Thoracic aorta (tissue), 2 donors: Measurements from ENCODE around the gene EPHA6. TPM values are rescaled to one million over a fixed set of nuclear protein-coding genes. Genes with fewer than 3 reads are reported as not detected.
A peak's percentile ranks its signal among the peaks of the same experiment; 100 is the strongest.

ENCODE experiments used
- ATAC-seq: fragments of 150-250 bp; one replicate; pipeline ENCODE4 v1.8.0; 2017; ENCODE audit warnings: low read depth; ENCODE audit not compliant: insufficient number of reproducible peaks, low FRiP score
- DNase-seq: peaks from one replicate; pipeline ENCODE4 v3.0.0-alpha.2; 2020; ENCODE audit warnings: low spot score
- H3K27ac ChIP-seq, 2 donors: fragments of 200-600 bp; sonication (generic); 1 replicate in 1 of 2; 2 replicates in 1 of 2; pipeline ENCODE4 v1.5.1; 2016; ENCODE audit warnings: mild to moderate bottlenecking in 2 of 2, moderate library complexity in 2 of 2
- H3K27me3 ChIP-seq: fragments of 200-600 bp; sonication (generic); replicated peaks from 2 replicates; pipeline ENCODE4 v1.6.0; 2016; ENCODE audit warnings: mild to moderate bottlenecking; ENCODE audit not compliant: insufficient read depth
- H3K36me3 ChIP-seq: fragments of 200-600 bp; sonication (generic); one replicate; pipeline ENCODE4 v1.5.1; 2016
- H3K4me1 ChIP-seq, 2 donors: fragments of 200-600 bp; sonication (generic); 1 replicate in 1 of 2; 2 replicates in 1 of 2; pipeline versions ENCODE4 v1.5.1 to v1.6.0; 2016; ENCODE audit warnings: low read depth in 2 of 2, mild to moderate bottlenecking in 1 of 2; ENCODE audit not compliant: control insufficient read depth in 1 of 2
- H3K4me3 ChIP-seq: fragments of 200-600 bp; sonication (generic); 2 replicates; pipeline ENCODE4 v1.5.1; 2016; ENCODE audit warnings: mild to moderate bottlenecking
- H3K9me3 ChIP-seq: fragments of 200-600 bp; sonication (generic); 2 replicates; pipeline ENCODE4 v1.5.1; 2016
- CTCF ChIP-seq: fragments of 200-600 bp; sonication (generic); IDR thresholded peaks from one replicate; pipeline ENCODE4 v1.5.1; 2019; ENCODE audit warnings: antibody characterized with exemption
- total RNA-seq, 2 donors: library from RNA; depleted of rRNA; stranded (reverse); fragments of >200 nt; gene quantifications; one replicate each; pipeline versions ENCODE4 v1.1.0 to v1.2.3, GENCODE V29; 2016

The EPHA6 gene
- total RNA-seq, 2 donors from 2014 or later, result 0.71 to 3.2 TPM

DNA sequence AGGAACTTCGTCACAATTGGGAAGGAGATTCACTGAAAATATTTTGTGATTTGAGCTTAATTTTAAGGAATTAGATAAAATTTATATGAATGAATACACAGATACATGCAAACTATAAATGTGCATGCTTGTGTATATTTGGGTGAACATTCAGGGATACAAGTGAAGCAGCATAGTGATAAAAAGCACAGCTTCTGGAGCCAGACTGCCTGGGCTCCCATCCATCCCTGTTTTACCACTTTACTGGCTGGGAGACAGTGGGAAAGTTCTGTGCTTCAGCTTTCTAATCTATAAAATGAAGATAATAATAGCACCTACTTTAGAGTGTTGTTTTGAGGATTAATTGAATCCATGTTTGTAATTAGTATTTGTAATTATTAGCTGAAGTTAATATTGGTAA, 8.1 kb upstream of the EPHA6 start:
- no peak for ATAC-seq
- DNase-seq, result no peak
- no peak overlapping the region for H3K27ac ChIP-seq
- no peaks in the 10 kb centered on the region for H3K4me1 ChIP-seq
- H3K36me3 ChIP-seq, result no peaks in the 10 kb centered on the region
- no peaks in the 10 kb centered on the region for H3K27me3 ChIP-seq
- H3K4me3 ChIP-seq, result no peak overlapping the region
- TF ChIP-seq CTCF, result no peak
- H3K9me3 ChIP-seq, result no peaks in the 10 kb centered on the region

- DNase-seq (no peak), ATAC-seq (peak; percentile 37)
- Histone ChIP-seq H3K4me1 (peaks cover 0 to 18% of the 10 kb centered on the region in 2 donors), H3K27ac (peak overlapping the region; percentile 43 to 50), H3K36me3 (no peaks in the 10 kb centered on the region), H3K4me3 (peak overlapping the region; percentile 86), H3K9me3 (no peaks in the 10 kb centered on the region), H3K27me3 (no peaks in the 10 kb centered on the region)
- peak; percentile 37 for TF ChIP-seq CTCF
Observed at GRCh38 chr3:96813134-96813819, 1.1 kb upstream of the EPHA6 start.

DNA sequence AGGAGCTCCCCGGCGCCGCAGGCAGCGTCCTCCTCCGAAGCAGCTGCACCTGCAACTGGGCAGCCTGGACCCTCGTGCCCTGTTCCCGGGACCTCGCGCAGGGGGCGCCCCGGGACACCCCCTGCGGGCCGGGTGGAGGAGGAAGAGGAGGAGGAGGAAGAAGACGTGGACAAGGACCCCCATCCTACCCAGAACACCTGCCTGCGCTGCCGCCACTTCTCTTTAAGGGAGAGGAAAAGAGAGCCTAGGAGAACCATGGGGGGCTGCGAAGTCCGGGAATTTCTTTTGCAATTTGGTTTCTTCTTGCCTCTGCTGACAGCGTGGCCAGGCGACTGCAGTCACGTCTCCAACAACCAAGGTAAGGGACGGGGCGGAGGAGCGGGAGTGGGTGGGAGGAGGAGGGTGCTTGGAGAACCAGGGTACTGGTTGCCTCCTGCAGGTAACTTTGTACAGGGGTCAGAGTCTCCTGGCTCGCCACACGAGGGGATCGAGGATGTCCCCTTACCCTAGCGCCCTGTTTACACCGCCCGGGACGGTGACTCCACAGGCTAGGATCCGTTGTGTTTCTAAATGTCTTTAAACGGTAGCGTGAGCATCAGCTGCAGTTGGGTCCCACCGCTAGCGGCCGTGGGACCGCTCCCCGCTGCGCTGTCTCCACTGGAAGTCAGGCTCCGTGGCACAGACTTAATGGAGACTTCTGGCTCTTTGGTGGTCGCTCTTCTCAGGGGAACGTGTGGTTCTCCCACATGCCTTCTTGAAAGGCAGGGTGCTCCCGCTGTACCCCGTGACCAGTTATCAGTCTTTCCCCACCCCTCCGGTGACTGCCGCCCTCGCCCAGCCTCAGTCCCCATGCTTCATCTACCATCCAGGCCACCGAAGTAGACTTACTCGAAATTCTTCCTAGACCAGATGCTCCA, 515 bp downstream of the EPHA6 start:
- no peak for TF ChIP-seq CTCF
- no peak for DNase-seq
- H3K36me3 ChIP-seq, result no peaks in the 10 kb centered on the region
- peaks cover 0 to 18% of the 10 kb centered on the region in 2 donors for H3K4me1 ChIP-seq
- no peak overlapping the region for H3K27ac ChIP-seq
- H3K4me3 ChIP-seq, result peak overlapping the region; percentile 86
- ATAC-seq, result no peak
- no peaks in the 10 kb centered on the region for H3K9me3 ChIP-seq
- H3K27me3 ChIP-seq, result no peaks in the 10 kb centered on the region

DNA sequence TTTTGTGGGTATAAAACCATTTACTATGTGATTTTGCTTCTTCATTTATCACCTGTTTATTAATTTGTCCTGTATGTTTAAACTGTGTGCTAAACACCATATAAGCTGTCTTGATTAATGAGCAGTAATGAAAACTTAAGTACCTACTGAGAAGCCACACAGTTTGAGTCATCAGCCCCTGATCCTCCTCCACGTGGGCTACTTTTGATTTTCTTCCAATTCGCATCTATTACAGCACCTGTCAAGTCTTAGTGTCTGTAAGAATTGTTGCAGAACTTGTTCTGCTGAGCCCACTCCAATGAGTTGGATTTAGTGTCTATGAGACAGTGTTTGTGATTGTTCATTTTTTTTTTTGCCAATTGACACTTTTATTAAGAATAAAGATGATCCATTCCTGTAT, 16.8 kb downstream of the EPHA6 start:
- no peaks in the 10 kb centered on the region for H3K4me1 ChIP-seq
- ATAC-seq (no peak), DNase-seq (no peak)
- H3K9me3 ChIP-seq, result no peaks in the 10 kb centered on the region
- no peaks in the 10 kb centered on the region for H3K27me3 ChIP-seq
- H3K36me3 ChIP-seq, result no peaks in the 10 kb centered on the region
- TF ChIP-seq CTCF, result no peak
- no peak overlapping the region for H3K4me3 ChIP-seq
- H3K27ac ChIP-seq, result no peak overlapping the region

DNA sequence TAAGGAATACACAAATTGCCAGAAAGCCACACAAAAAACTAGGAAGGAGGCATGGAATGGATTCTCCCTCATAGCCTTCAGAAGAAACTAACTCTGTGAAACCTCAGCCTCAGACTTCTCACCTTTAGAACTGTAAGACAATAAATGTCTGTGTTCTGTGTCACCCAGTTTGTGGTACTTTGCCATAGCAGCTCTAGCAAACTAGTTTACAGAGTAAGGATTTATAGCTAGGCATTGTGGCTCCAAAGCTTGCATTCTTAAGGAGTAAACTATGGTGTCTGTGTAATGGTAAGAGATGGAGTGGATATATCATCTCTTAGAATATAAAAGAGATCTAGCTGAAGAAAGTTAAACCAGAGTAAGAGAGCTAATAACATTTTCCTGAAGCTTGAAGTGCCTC, 18.9 kb downstream of the EPHA6 start:
- Histone ChIP-seq H3K4me1 (no peaks in the 10 kb centered on the region), H3K36me3 (no peaks in the 10 kb centered on the region), H3K27me3 (no peaks in the 10 kb centered on the region), H3K9me3 (no peaks in the 10 kb centered on the region), H3K27ac (no peak overlapping the region), H3K4me3 (no peak overlapping the region)
- ATAC-seq (no peak), DNase-seq (no peak)
- TF ChIP-seq CTCF, result no peak
